Skin of body (tissue), 2 donors: ENCODE measurements around the gene UBE2E3. TPM values are rescaled to one million over a fixed set of nuclear protein-coding genes. Genes with fewer than 3 reads are reported as not detected.

ENCODE experiments used
- DNase-seq: peaks from one replicate; lab custom pipeline; 2025; lab: John Stamatoyannopoulos, UW
- total RNA-seq: library from RNA; depleted of rRNA; stranded (reverse); fragments of >200 nt; gene quantifications from one replicate; pipeline ENCODE4 v1.2.3, GENCODE V29; 2014

UBE2E3 gene
- total RNA-seq, 1 donor from 2014 or later, result 64.8 TPM

GRCh38 chr2:180978903-180979748 lies 1.3 kb upstream of the UBE2E3 start:
- DNase-seq, result peak; percentile 28

- DNase-seq, result peak; percentile 30
Measured at GRCh38 chr2:180979749-180980105, 678 bp upstream of the UBE2E3 start.

GRCh38 chr2:180980943-180981911 lies 822 bp downstream of the UBE2E3 start:
- DNase-seq, result no peak

GRCh38 chr2:180983468-180984242 lies 3.2 kb downstream of the UBE2E3 start:
- DNase-seq, result peak; percentile 85

GRCh38 chr2:180985771-180986395 lies 5.5 kb downstream of the UBE2E3 start:
- no peak for DNase-seq

GRCh38 chr2:180987146-180987545 lies 6.7 kb downstream of the UBE2E3 start:
- DNase-seq, result no peak

GRCh38 chr2:180990337-180990736 lies 9.9 kb downstream of the UBE2E3 start:
- no peak for DNase-seq

- no peak for DNase-seq
Measured at GRCh38 chr2:180990794-180991193, 10.4 kb downstream of the UBE2E3 start.

- DNase-seq, result no peak
Measured at GRCh38 chr2:180991361-180991760, 11.0 kb downstream of the UBE2E3 start.

GRCh38 chr2:180991820-180992219 lies 11.4 kb downstream of the UBE2E3 start:
- no peak for DNase-seq

- DNase-seq, result no peak
Measured at GRCh38 chr2:180992994-180993393, 12.6 kb downstream of the UBE2E3 start.

- no peak for DNase-seq
Measured at GRCh38 chr2:180999274-180999964, 19.0 kb downstream of the UBE2E3 start.

GRCh38 chr2:181004647-181005325 lies 24.4 kb downstream of the UBE2E3 start:
- no peak for DNase-seq

- DNase-seq, result no peak
Measured at GRCh38 chr2:181005326-181005655, 24.9 kb downstream of the UBE2E3 start.

- DNase-seq, result no peak
Measured at GRCh38 chr2:181005809-181006208, 25.4 kb downstream of the UBE2E3 start.

- DNase-seq, result no peak
Measured at GRCh38 chr2:181007086-181007837, 26.9 kb downstream of the UBE2E3 start.

- DNase-seq, result no peak
Measured at GRCh38 chr2:181008407-181008806, 28.0 kb downstream of the UBE2E3 start.

GRCh38 chr2:181021199-181021789 lies 40.9 kb downstream of the UBE2E3 start:
- DNase-seq, result no peak

GRCh38 chr2:181022652-181023051 lies 42.2 kb downstream of the UBE2E3 start:
- no peak for DNase-seq
